Cortex of kidney (tissue), 1 donor: ENCODE results near the gene PROSER3.
"Not testable (repeated sequence)": the region's sequence is repeated elsewhere in the genome, so short reads cannot be mapped to it uniquely, and the experiment has no call there.

Experiments
- DNase-seq: peaks from one replicate; lab custom pipeline; 2025; lab: John Stamatoyannopoulos, UW

PROSER3 gene

GRCh38 chr19:35722897-35723296, 35.1 kb upstream of the PROSER3 start:
- DNase-seq = no peak

GRCh38 chr19:35723671-35724070, 34.3 kb upstream of the PROSER3 start:
- DNase-seq = no peak

- not testable (repeated sequence) for DNase-seq
Measured at GRCh38 chr19:35724132-35724531, 33.8 kb upstream of the PROSER3 start.

- DNase-seq = no peak
Measured at GRCh38 chr19:35724560-35724959, 33.4 kb upstream of the PROSER3 start.

- no peak for DNase-seq
Measured at GRCh38 chr19:35725216-35725861, 32.6 kb upstream of the PROSER3 start.

- no peak for DNase-seq
Measured at GRCh38 chr19:35727053-35727955, 30.7 kb upstream of the PROSER3 start.

- no peak for DNase-seq
Measured at GRCh38 chr19:35727956-35728706, 29.8 kb upstream of the PROSER3 start.

- DNase-seq = no peak
Measured at GRCh38 chr19:35729021-35729420, 29.0 kb upstream of the PROSER3 start.

- no peak for DNase-seq
Measured at GRCh38 chr19:35729763-35730162, 28.2 kb upstream of the PROSER3 start.

- no peak for DNase-seq
Measured at GRCh38 chr19:35730326-35730725, 27.6 kb upstream of the PROSER3 start.

- no peak for DNase-seq
Measured at GRCh38 chr19:35731353-35731752, 26.6 kb upstream of the PROSER3 start.

- no peak for DNase-seq
Measured at GRCh38 chr19:35731779-35732405, 26.1 kb upstream of the PROSER3 start.

- DNase-seq = no peak
Measured at GRCh38 chr19:35732540-35733179, 25.3 kb upstream of the PROSER3 start.

- no peak for DNase-seq
Measured at GRCh38 chr19:35733180-35734125, 24.5 kb upstream of the PROSER3 start.

- no peak for DNase-seq
Measured at GRCh38 chr19:35734273-35734672, 23.7 kb upstream of the PROSER3 start.

GRCh38 chr19:35734889-35735288, 23.1 kb upstream of the PROSER3 start:
- no peak for DNase-seq

GRCh38 chr19:35736913-35737886, 20.8 kb upstream of the PROSER3 start:
- DNase-seq = no peak

GRCh38 chr19:35738021-35738886, 19.7 kb upstream of the PROSER3 start:
- no peak for DNase-seq
